DOHH2 (cell line): Measurements from ENCODE around the gene LAMA2.

Experiments used
- H3F3A ChIP-seq: fragments of 200-600 bp; sonication (generic), shearing (Covaris generic); 2 replicates; pipeline ENCODE4 v1.6.0; 2016; ENCODE audit warnings: antibody characterized with exemption, mild to moderate bottlenecking; ENCODE audit not compliant: control insufficient read depth, insufficient read depth
- H3K27ac ChIP-seq: fragments of 200-600 bp; sonication (generic); 2 replicates; pipeline ENCODE4 v1.5.1; 2014; ENCODE audit warnings: low read depth, mild to moderate bottlenecking, low read length, moderate library complexity
- H3K27me3 ChIP-seq: fragments of 200-600 bp; sonication (generic); 2 replicates; pipeline ENCODE4 v1.6.1; 2014; ENCODE audit warnings: mild to moderate bottlenecking, low read length, mixed read lengths; ENCODE audit not compliant: control insufficient read depth
- H3K36me3 ChIP-seq: fragments of 200-600 bp; sonication (generic); 2 replicates; pipeline ENCODE4 v1.6.1; 2014; ENCODE audit warnings: mild to moderate bottlenecking, low read length, moderate library complexity, mixed read lengths; ENCODE audit not compliant: control insufficient read depth
- H3K4me1 ChIP-seq: fragments of 200-600 bp; sonication (generic); 2 replicates; pipeline ENCODE4 v1.6.1; 2014; ENCODE audit warnings: mild to moderate bottlenecking, low read length, mixed read lengths; ENCODE audit not compliant: control insufficient read depth
- H3K4me2 ChIP-seq: fragments of 200-600 bp; sonication (generic); 2 replicates; pipeline ENCODE4 v1.6.0; 2014; ENCODE audit warnings: mild to moderate bottlenecking, low read length, moderate library complexity
- H3K4me3 ChIP-seq: fragments of 200-600 bp; sonication (generic); 2 replicates; pipeline ENCODE4 v1.5.1; 2014; ENCODE audit warnings: mild to moderate bottlenecking, low read length, mixed read lengths
- H3K79me2 ChIP-seq: fragments of 200-600 bp; sonication (generic); 2 replicates; pipeline ENCODE4 v1.6.1; 2014; ENCODE audit warnings: mild to moderate bottlenecking, low read length, mixed read lengths; ENCODE audit not compliant: control insufficient read depth
- H3K9me2 ChIP-seq: fragments of 200-600 bp; sonication (generic); replicated peaks from 2 replicates; pipeline ENCODE4 v1.6.1; 2014; ENCODE audit warnings: mild to moderate bottlenecking, low read length, mixed read lengths; ENCODE audit not compliant: control insufficient read depth
- H3K9me3 ChIP-seq: fragments of 200-600 bp; sonication (generic); 2 replicates; pipeline ENCODE4 v1.6.1; 2014; ENCODE audit warnings: antibody characterized with exemption, low read length, mixed read lengths; ENCODE audit not compliant: control insufficient read depth, insufficient read depth
- H4K20me1 ChIP-seq: fragments of 200-600 bp; sonication (generic); 2 replicates; pipeline ENCODE4 v1.6.0; 2014; ENCODE audit warnings: low read depth, mild to moderate bottlenecking, antibody characterized with exemption, low read length, moderate library complexity; ENCODE audit not compliant: control insufficient read depth, insufficient read depth
- EZH2phosphoT487 ChIP-seq: fragments of 200-600 bp; sonication (generic); IDR thresholded peaks from 2 replicates; pipeline ENCODE4 v1.6.1; 2017; ENCODE audit warnings: borderline replicate concordance, mild to moderate bottlenecking, antibody characterized with exemption, low read length, moderate library complexity, mixed read lengths
- TF ChIP-seq, protein P1 (sequence below): fragments of 200-600 bp; sonication (generic); IDR thresholded peaks from one replicate; pipeline ENCODE4 v1.5.1; 2014; ENCODE audit warnings: antibody characterized with exemption, mild to moderate bottlenecking, low read depth, low read length; ENCODE audit not compliant: poor library complexity, severe bottlenecking

Gene LAMA2

DNA sequence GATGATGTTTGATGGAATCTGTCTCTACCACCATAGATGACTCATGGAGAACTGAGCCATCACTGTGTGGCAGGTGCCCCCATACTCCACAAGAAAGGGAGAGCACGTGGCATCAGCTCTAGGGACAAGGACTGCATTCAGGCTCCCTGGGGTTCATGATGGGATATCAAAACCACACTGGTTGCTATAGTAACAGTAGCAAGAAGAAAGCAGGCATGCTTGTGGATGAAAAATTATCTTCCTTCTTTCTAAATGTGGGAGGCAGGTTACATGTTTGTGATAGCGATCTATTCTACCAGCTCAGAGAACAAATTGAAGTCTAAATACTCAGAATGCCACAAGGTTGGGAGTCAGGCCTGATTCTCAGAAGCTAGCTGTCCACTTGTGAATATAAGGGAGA, 602.8 kb downstream of the LAMA2 start:
- Histone ChIP-seq H3K4me1 (peaks cover 8% of the 10 kb centered on the region), H3K79me2 (no peaks in the 10 kb centered on the region), H3K27ac (no peak overlapping the region), H3K4me3 (no peak overlapping the region), H3K4me2 (no peak overlapping the region), H3F3A (no peaks in the 10 kb centered on the region), H3K9me3 (no peaks in the 10 kb centered on the region), H3K9me2 (no peaks in the 10 kb centered on the region), H3K27me3 (no peaks in the 10 kb centered on the region), H3K36me3 (peaks cover 2% of the 10 kb centered on the region; the same call in 1 of the 2 replicates), H4K20me1 (no peaks in the 10 kb centered on the region)
- TF ChIP-seq, protein P1, sequence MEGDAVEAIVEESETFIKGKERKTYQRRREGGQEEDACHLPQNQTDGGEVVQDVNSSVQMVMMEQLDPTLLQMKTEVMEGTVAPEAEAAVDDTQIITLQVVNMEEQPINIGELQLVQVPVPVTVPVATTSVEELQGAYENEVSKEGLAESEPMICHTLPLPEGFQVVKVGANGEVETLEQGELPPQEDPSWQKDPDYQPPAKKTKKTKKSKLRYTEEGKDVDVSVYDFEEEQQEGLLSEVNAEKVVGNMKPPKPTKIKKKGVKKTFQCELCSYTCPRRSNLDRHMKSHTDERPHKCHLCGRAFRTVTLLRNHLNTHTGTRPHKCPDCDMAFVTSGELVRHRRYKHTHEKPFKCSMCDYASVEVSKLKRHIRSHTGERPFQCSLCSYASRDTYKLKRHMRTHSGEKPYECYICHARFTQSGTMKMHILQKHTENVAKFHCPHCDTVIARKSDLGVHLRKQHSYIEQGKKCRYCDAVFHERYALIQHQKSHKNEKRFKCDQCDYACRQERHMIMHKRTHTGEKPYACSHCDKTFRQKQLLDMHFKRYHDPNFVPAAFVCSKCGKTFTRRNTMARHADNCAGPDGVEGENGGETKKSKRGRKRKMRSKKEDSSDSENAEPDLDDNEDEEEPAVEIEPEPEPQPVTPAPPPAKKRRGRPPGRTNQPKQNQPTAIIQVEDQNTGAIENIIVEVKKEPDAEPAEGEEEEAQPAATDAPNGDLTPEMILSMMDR, result no peak
- TF ChIP-seq EZH2phosphoT487, result no peak

DNA sequence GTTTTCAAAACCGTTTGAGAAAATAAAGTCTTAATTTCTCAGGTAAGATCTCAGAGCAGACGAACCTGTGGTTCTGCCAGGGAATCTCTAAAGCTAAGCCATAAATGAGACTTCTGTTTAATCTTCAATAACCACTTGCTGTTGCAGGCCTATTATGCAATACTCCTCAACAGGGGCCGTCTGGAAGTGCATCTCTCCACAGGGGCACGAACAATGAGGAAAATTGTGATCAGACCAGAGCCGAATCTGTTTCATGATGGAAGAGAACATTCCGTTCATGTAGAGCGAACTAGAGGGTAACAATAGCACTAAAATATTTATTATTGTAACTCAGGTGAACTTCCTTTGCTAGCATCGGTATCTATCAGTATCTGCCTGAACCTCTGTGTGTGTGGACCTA, 603.4 kb downstream of the LAMA2 start:
- H3K9me3 ChIP-seq, result no peaks in the 10 kb centered on the region
- H3F3A ChIP-seq, result no peaks in the 10 kb centered on the region
- no peaks in the 10 kb centered on the region for H3K9me2 ChIP-seq
- no peak overlapping the region for H3K4me2 ChIP-seq
- no peaks in the 10 kb centered on the region for H4K20me1 ChIP-seq
- H3K79me2 ChIP-seq, result no peaks in the 10 kb centered on the region
- peaks cover 4% of the 10 kb centered on the region; the same call in 1 of the 2 replicates for H3K36me3 ChIP-seq
- TF ChIP-seq EZH2phosphoT487, result no peak
- TF ChIP-seq, protein P1, result no peak
- H3K4me3 ChIP-seq, result no peak overlapping the region
- no peak overlapping the region for H3K27ac ChIP-seq
- no peaks in the 10 kb centered on the region for H3K27me3 ChIP-seq
- H3K4me1 ChIP-seq, result peaks cover 11% of the 10 kb centered on the region

DNA sequence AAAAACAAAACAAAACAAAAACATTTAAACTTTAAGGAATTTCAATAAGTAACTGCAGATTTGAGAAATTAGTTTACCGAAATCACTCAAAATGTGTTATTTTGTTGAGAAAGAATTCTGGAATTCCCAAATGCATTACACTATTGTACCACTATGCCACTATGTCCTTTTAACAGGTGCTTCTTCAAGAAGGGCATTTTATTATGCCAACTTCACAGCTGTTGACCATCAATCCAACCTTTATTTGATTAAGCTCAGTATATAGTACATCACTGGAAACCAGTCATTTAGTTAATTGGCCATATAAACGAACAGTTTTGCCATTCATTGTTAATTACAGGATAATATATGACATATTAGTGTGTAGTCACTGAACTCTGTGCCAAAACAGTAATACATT, 605.4 kb downstream of the LAMA2 start:
- Histone ChIP-seq H3K36me3 (peaks cover 4% of the 10 kb centered on the region; the same call in 1 of the 2 replicates), H3K27ac (no peak overlapping the region), H3K9me3 (no peaks in the 10 kb centered on the region), H3K79me2 (no peaks in the 10 kb centered on the region), H3K9me2 (no peaks in the 10 kb centered on the region), H3K4me1 (peaks cover 11% of the 10 kb centered on the region), H3K4me3 (no peak overlapping the region), H4K20me1 (no peaks in the 10 kb centered on the region), H3K4me2 (no peak overlapping the region), H3K27me3 (no peaks in the 10 kb centered on the region), H3F3A (no peaks in the 10 kb centered on the region)
- TF ChIP-seq, protein P1, result no peak
- TF ChIP-seq EZH2phosphoT487, result no peak
